Aortic smooth muscle cell (primary cell): Measurements from ENCODE around the gene DCP1B. TPM values are rescaled to one million over a fixed set of nuclear protein-coding genes. Genes with fewer than 3 reads are reported as not detected.

Source experiments
- total RNA-seq: library from RNA; depleted of rRNA; stranded (reverse); fragments of >200 nt; gene quantifications from 2 replicates; pipeline ENCODE4 v1.2.3, GENCODE V29; 2014

DCP1B gene
- total RNA-seq: 4.9 and 6.2 TPM in 2 replicates

GRCh38 chr12:2004113-2004929, at the start of gene DCP1B:
TSS of gene DCP1B (minus strand) at chr12:2004457. CDS start at chr12:2004431, 26 bp downstream.

GRCh38 chr12:2052826-2053678, 48.8 kb upstream of the DCP1B start, which contains the start of gene CACNA1C:
TSS of gene CACNA1C (plus strand) at chr12:2052987. CDS start at chr12:2053563, 576 bp downstream.

GRCh38 chr12:1918081-1918883, 86.0 kb downstream of the DCP1B start, which contains the start of gene CACNA2D4:
TSS of gene CACNA2D4 (minus strand) at chr12:1918652. CDS start at chr12:1918473, 179 bp downstream.

Other genes with a start within 250 kb of the DCP1B start
- not detected in 2 replicates for gene LRTM2, start 183.9 kb downstream of the DCP1B start, total RNA-seq
- gene CACNA2D4, start 85.8 kb downstream of the DCP1B start, total RNA-seq: 0.06 and 0.13 TPM in 2 replicates
- 5.8 and 13.9 TPM in 2 replicates for gene CACNA1C, start 48.5 kb upstream of the DCP1B start, total RNA-seq